OCI-LY7 (cell line): ENCODE data around the gene MAG. TPM values are rescaled to one million over a fixed set of nuclear protein-coding genes. Genes with fewer than 3 reads are reported as not detected.

Experiments
- BruUV-seq: library from RNA; stranded (reverse); fragments of 400-500 nt; replicated peaks from 2 replicates; lab custom pipeline; 2021; lab: Mats Ljungman, UMichigan
- CTCF ChIA-PET: fragments of 300-600 bp; sonication (Branson Sonifier 250); formaldehyde crosslinking; loops from one replicate; lab custom pipeline; 2022; ENCODE audit warnings: antibody characterized with exemption; ENCODE audit not compliant: unreplicated experiment; lab: Charles Lee
- POLR2A ChIA-PET: fragments of 300-600 bp; sonication (Branson Sonifier 250); formaldehyde crosslinking; loops from one replicate; lab custom pipeline; 2022; ENCODE audit warnings: antibody characterized with exemption; lab: Charles Lee
- DNase-seq: peaks from one replicate; pipeline ENCODE4 v3.0.0-alpha.2; 2015; ENCODE audit warnings: low spot score
- H2AFZ ChIP-seq: fragments of 200-600 bp; sonication (generic), shearing (Covaris generic); 2 replicates; pipeline ENCODE4 v1.6.1; 2014; ENCODE audit warnings: mild to moderate bottlenecking, antibody characterized with exemption, low read length, moderate library complexity
- H3K27ac ChIP-seq: fragments of 200-600 bp; sonication (generic); 2 replicates; pipeline ENCODE4 v1.5.1; 2014; ENCODE audit warnings: mixed run types, low read depth, mild to moderate bottlenecking, moderate library complexity, low read length, inconsistent platforms; ENCODE audit not compliant: poor library complexity, severe bottlenecking
- H3K36me3 ChIP-seq: fragments of 200-600 bp; sonication (generic); 2 replicates; pipeline ENCODE4 v1.6.1; 2014; ENCODE audit warnings: mild to moderate bottlenecking, antibody characterized with exemption, low read length, moderate library complexity, mixed read lengths; ENCODE audit not compliant: insufficient read depth
- H3K4me1 ChIP-seq: fragments of 200-600 bp; sonication (generic); 2 replicates; pipeline ENCODE4 v1.5.1; 2014; ENCODE audit warnings: mild to moderate bottlenecking, low read length; ENCODE audit not compliant: insufficient read depth, poor library complexity, severe bottlenecking
- H3K4me2 ChIP-seq: fragments of 200-600 bp; sonication (generic); 2 replicates; pipeline ENCODE4 v1.6.1; 2014; ENCODE audit warnings: mild to moderate bottlenecking, low read length
- H3K4me3 ChIP-seq: fragments of 200-600 bp; sonication (generic); 2 replicates; pipeline ENCODE4 v1.5.1; 2014; ENCODE audit warnings: mild to moderate bottlenecking, low read depth, low read length; ENCODE audit not compliant: poor library complexity, severe bottlenecking
- H3K79me2 ChIP-seq: fragments of 200-600 bp; sonication (generic); 2 replicates; pipeline ENCODE4 v1.6.1; 2016; ENCODE audit warnings: low read depth, mild to moderate bottlenecking, low read length, moderate library complexity, mixed read lengths; ENCODE audit not compliant: insufficient read depth
- H3K9me2 ChIP-seq: fragments of 200-600 bp; sonication (generic); 2 replicates; pipeline ENCODE4 v1.6.1; 2016; ENCODE audit warnings: mild to moderate bottlenecking, low read length, mixed read lengths; ENCODE audit not compliant: insufficient read depth
- H3K9me3 ChIP-seq: fragments of 200-600 bp; sonication (generic); 2 replicates; pipeline ENCODE4 v1.6.1; 2014; ENCODE audit warnings: mild to moderate bottlenecking, mixed run types, low read length, mixed read lengths
- H4K20me1 ChIP-seq: fragments of 200-600 bp; sonication (generic); 2 replicates; pipeline ENCODE4 v1.6.1; 2014; ENCODE audit warnings: mild to moderate bottlenecking, antibody characterized with exemption, low read length, moderate library complexity, mixed read lengths; ENCODE audit not compliant: insufficient read depth
- EZH2phosphoT487 ChIP-seq: fragments of 200-600 bp; sonication (generic); IDR thresholded peaks from 2 replicates; pipeline ENCODE4 v1.6.1; 2018; ENCODE audit warnings: low read depth, borderline replicate concordance, mild to moderate bottlenecking, mixed run types, antibody characterized with exemption, low read length, moderate library complexity, mixed read lengths
- intact Hi-C: fragments of 100-400 bp; cut with micrococcal nuclease; formaldehyde crosslinking; loops from one replicate; pipeline ENCODE4 v1.10.0; 2022; ENCODE audit not compliant: unreplicated experiment
- total RNA-seq, 2 experiments: library from RNA; depleted of rRNA in 1 of 2; stranded (reverse); fragments of >200 nt in 1 of 2; shearing (Covaris generic) in 1 of 2; gene quantifications; 2 replicates each; pipeline ENCODE4 v1.2.3, GENCODE V29; 2014 to 2022
- TF ChIP-seq, protein P1 (sequence below): fragments of 200-600 bp; sonication (generic); conservative IDR thresholded peaks from 2 replicates; pipeline ENCODE4 v1.5.1; 2014; ENCODE audit warnings: mild to moderate bottlenecking, antibody characterized with exemption, low read length, moderate library complexity, mixed read lengths

MAG gene
- total RNA-seq, 2 experiments from 2014 or later, result 4.6 to 10.1 TPM

DNA sequence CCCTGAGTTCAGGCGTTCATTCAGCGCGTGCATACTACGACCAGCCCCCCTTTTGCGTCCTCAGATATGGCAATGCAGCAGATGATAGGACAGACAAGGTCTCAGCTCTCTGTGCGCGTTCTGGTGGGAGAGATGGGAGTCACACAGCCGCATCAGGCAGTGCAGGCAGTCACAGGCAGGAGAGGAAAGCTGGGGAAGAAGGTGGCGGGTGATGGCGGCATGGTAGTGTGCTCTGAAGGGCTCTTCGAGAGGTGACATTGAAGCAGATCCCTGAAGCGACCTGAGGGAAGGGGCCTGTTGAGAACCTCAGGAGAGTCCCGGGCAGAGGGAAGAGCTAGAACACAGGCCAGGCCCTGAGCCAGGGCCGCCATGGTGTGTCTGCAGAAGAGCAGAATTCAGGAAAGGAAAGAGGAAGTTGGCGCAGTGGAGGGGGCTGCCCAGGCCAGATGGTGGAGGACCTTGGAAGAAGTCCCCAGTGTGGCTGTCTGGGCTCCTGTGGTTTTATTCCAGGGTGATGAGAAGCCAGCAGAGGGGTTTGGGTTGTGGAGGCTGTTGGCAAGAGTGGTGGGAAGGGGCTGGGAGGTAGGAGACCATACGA, 19.7 kb upstream of the MAG start:
- no peak for DNase-seq
- peaks cover 6% of the 10 kb centered on the region; the same call in 1 of the 2 replicates for H3K79me2 ChIP-seq
- TF ChIP-seq, protein P1, sequence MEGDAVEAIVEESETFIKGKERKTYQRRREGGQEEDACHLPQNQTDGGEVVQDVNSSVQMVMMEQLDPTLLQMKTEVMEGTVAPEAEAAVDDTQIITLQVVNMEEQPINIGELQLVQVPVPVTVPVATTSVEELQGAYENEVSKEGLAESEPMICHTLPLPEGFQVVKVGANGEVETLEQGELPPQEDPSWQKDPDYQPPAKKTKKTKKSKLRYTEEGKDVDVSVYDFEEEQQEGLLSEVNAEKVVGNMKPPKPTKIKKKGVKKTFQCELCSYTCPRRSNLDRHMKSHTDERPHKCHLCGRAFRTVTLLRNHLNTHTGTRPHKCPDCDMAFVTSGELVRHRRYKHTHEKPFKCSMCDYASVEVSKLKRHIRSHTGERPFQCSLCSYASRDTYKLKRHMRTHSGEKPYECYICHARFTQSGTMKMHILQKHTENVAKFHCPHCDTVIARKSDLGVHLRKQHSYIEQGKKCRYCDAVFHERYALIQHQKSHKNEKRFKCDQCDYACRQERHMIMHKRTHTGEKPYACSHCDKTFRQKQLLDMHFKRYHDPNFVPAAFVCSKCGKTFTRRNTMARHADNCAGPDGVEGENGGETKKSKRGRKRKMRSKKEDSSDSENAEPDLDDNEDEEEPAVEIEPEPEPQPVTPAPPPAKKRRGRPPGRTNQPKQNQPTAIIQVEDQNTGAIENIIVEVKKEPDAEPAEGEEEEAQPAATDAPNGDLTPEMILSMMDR, result no peak
- TF ChIP-seq EZH2phosphoT487, result no peak
- no TSS peak for BruUV-seq
- H3K4me2 ChIP-seq, result no peak overlapping the region
- POLR2A ChIA-PET, result interaction anchor here (0.5 kb wide), 1 partner anchor 67 kb away, joined by 3 read pairs; no protein-coding TSS in a partner anchor
- no peak overlapping the region for H3K4me3 ChIP-seq
- H3K27ac ChIP-seq, result no peak overlapping the region
- H4K20me1 ChIP-seq, result no peaks in the 10 kb centered on the region
- H3K36me3 ChIP-seq, result peaks cover 74% of the 10 kb centered on the region
- CTCF ChIA-PET, result no interaction called here
- no peak overlapping the region for H2AFZ ChIP-seq
- no peaks in the 10 kb centered on the region for H3K9me3 ChIP-seq
- H3K4me1 ChIP-seq, result peaks cover 16% of the 10 kb centered on the region
- intact Hi-C loops, result no loop called here
- no peaks in the 10 kb centered on the region for H3K9me2 ChIP-seq

GRCh38 chr19:35272954-35273649, 18.9 kb upstream of the MAG start:
- TF ChIP-seq EZH2phosphoT487, result no peak
- Histone ChIP-seq H3K4me2 (no peak overlapping the region), H3K27ac (no peak overlapping the region), H3K36me3 (peaks cover 72% of the 10 kb centered on the region), H3K4me3 (no peak overlapping the region), H3K4me1 (peaks cover 15% of the 10 kb centered on the region), H3K9me2 (no peaks in the 10 kb centered on the region), H4K20me1 (no peaks in the 10 kb centered on the region), H3K79me2 (no peaks in the 10 kb centered on the region), H3K9me3 (no peaks in the 10 kb centered on the region), H2AFZ (no peak overlapping the region)
- no peak for DNase-seq
- ChIA-PET CTCF (no interaction called here), POLR2A (no interaction called here)
- intact Hi-C loops, result no loop called here
- BruUV-seq, result no TSS peak

- Histone ChIP-seq H3K9me3 (no peaks in the 10 kb centered on the region), H3K79me2 (no peaks in the 10 kb centered on the region), H3K36me3 (peaks cover 76% of the 10 kb centered on the region), H3K27ac (no peak overlapping the region), H4K20me1 (no peaks in the 10 kb centered on the region), H3K4me3 (no peak overlapping the region), H3K4me1 (peaks cover 15% of the 10 kb centered on the region), H2AFZ (no peak overlapping the region), H3K9me2 (no peaks in the 10 kb centered on the region), H3K4me2 (no peak overlapping the region)
- intact Hi-C loops, result no loop called here
- no TSS peak for BruUV-seq
- ChIA-PET CTCF (no interaction called here), POLR2A (no interaction called here)
- TF ChIP-seq EZH2phosphoT487, result no peak
- TF ChIP-seq, protein P1, result no peak
- DNase-seq, result no peak
These were observed 18.2 kb upstream of the MAG start for GRCh38 chr19:35273686-35274259.
